ENCODE data around the gene P2RX3.

P2RX3 gene

GRCh38 chr11:57414612-57415212, 76.6 kb downstream of the P2RX3 start:
- Mint-ChIP-seq H3K27ac (peak overlapping the region; percentile 58), H3K4me1 (ENCODE audit: low read depth) (peaks cover 75% of the 10 kb centered on the region), H3K36me3 (ENCODE audit: low read depth) (peaks cover 88% of the 10 kb centered on the region), H3K27me3 (no peaks in the 10 kb centered on the region), H3K4me3 (peak overlapping the region; percentile 0), H3K9me3 (no peaks in the 10 kb centered on the region)

DNA sequence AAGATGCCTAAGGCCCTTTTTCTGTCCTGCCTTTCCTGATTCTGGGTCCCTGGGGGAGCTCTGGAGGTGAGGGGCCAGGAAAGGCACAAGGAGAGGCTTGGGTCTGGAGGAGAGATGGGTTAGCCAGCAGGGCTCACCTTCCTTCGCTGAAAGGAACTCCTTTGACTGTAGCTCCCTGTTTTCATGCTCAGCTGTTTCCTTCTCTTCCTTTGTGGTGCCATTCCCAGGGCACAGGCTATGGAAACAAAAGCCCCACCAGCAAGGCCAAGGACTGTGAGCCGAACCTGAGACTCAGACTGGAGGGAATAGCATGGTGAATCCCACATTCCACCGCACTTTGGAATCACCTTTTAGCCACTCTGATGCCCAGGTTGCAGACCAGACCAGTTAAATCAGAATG, 78.3 kb downstream of the P2RX3 start:
- H3K27me3 Mint-ChIP-seq, result no peaks in the 10 kb centered on the region
- no peaks in the 10 kb centered on the region for H3K9me3 Mint-ChIP-seq
- H3K4me1 Mint-ChIP-seq (ENCODE audit: low read depth), result peaks cover 75% of the 10 kb centered on the region
- no peak overlapping the region for H3K27ac Mint-ChIP-seq
- peaks cover 91% of the 10 kb centered on the region for H3K36me3 Mint-ChIP-seq (ENCODE audit: low read depth)
- H3K4me3 Mint-ChIP-seq, result no peak overlapping the region

DNA sequence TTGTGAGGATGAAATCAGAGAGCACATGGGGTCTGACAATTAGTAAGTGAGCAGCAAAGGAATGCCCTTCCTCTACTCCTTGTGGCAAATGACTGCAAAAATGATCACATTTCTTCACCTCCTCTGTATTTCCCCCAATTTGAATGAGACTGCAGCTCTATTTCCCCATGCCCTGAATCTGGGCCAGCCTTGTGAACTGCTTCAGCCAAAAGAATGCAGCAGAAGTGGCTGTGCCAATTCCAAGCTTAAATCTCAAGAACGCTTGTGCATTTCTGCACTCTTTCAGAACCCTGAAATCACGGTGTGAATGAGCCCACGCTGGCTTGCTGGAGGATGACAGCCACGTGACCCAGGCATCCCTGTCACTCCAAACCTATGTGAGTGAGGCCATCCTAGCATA, 78.9 kb downstream of the P2RX3 start:
- Mint-ChIP-seq H3K36me3 (ENCODE audit: low read depth) (peaks cover 91% of the 10 kb centered on the region), H3K9me3 (no peaks in the 10 kb centered on the region), H3K4me3 (no peak overlapping the region), H3K27ac (peak overlapping the region; percentile 58), H3K4me1 (ENCODE audit: low read depth) (peaks cover 76% of the 10 kb centered on the region), H3K27me3 (no peaks in the 10 kb centered on the region)

DNA sequence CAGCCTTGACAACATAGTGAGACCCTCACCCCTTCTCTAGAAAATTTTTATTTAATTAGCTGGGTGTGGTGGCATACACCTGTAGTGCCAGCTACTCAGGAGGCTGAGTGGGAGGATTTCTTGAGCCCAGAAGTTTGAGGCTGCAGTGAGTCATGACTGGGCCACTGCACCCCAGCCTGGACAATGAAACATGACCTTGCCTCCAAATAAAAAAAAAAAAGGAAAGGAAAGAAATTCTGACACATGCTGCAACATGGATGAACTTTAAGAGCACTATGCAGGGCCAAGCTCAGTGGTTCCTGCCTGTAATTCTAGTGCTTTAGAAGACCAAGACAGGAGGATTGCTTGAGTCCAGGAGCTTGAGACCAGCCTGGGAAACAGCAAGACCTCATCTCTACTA, 80.0 kb downstream of the P2RX3 start:
- H3K27me3 Mint-ChIP-seq, result no peaks in the 10 kb centered on the region
- H3K27ac Mint-ChIP-seq, result peak overlapping the region; percentile 36
- H3K4me1 Mint-ChIP-seq (ENCODE audit: low read depth), result peaks cover 81% of the 10 kb centered on the region
- H3K9me3 Mint-ChIP-seq, result no peaks in the 10 kb centered on the region
- no peak overlapping the region for H3K4me3 Mint-ChIP-seq
- H3K36me3 Mint-ChIP-seq (ENCODE audit: low read depth), result peaks cover 94% of the 10 kb centered on the region

- no peaks in the 10 kb centered on the region for H3K9me3 Mint-ChIP-seq
- H3K4me1 Mint-ChIP-seq (ENCODE audit: low read depth), result peaks cover 81% of the 10 kb centered on the region
- H3K27me3 Mint-ChIP-seq, result no peaks in the 10 kb centered on the region
- peaks cover 94% of the 10 kb centered on the region for H3K36me3 Mint-ChIP-seq (ENCODE audit: low read depth)
- no peak overlapping the region for H3K4me3 Mint-ChIP-seq
- peak overlapping the region; percentile 55 for H3K27ac Mint-ChIP-seq
Observed at GRCh38 chr11:57419146-57419545, 81.0 kb downstream of the P2RX3 start.

DNA sequence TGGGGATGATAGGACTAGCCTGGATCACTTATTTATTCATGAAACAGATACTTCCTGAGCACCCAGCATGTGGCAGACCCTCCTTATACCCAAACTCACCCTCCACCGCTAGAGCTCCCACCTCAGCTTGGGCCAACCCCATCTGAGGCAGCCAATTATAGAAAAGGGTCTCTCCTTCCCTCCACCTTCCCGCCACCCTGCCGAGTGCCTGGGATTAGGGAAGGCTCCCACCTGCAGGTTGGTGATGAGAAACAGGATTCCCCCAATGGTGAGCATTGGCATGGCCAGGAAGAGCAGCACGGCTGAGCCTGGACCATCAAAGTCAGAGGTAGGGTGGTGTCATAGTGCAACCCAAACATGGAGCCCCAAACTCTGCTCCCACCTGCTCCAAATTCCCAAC, 82.9 kb downstream of the P2RX3 start:
- peaks cover 94% of the 10 kb centered on the region for H3K36me3 Mint-ChIP-seq (ENCODE audit: low read depth)
- H3K9me3 Mint-ChIP-seq, result no peaks in the 10 kb centered on the region
- H3K27ac Mint-ChIP-seq, result no peak overlapping the region
- no peak overlapping the region for H3K4me3 Mint-ChIP-seq
- no peaks in the 10 kb centered on the region for H3K27me3 Mint-ChIP-seq
- H3K4me1 Mint-ChIP-seq (ENCODE audit: low read depth), result peaks cover 79% of the 10 kb centered on the region

DNA sequence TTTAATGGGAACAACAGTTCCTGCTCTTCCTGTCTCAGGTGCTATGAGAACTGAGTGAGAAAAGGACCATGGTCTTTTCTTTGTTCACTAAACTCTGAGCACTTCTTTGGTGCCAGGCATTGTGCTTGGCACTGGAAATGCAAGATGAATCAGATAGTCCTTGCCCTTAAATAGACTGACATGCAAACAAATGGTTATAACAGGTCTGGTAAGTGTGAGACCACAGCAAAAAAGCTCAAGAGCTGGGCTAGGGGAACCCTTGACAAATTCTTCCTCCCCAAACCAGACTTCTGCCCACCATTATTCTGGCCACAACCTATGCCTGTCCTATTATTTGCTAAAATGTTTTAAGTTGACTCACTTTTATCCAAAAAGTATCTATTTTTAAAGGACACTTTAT, 83.7 kb downstream of the P2RX3 start:
- H3K4me3 Mint-ChIP-seq, result peak overlapping the region; percentile 96
- no peaks in the 10 kb centered on the region for H3K27me3 Mint-ChIP-seq
- H3K9me3 Mint-ChIP-seq, result no peaks in the 10 kb centered on the region
- H3K36me3 Mint-ChIP-seq (ENCODE audit: low read depth), result peaks cover 93% of the 10 kb centered on the region
- H3K27ac Mint-ChIP-seq, result no peak overlapping the region
- H3K4me1 Mint-ChIP-seq (ENCODE audit: low read depth), result peaks cover 76% of the 10 kb centered on the region

Data from stimulated activated naive CD8-positive, alpha-beta T cell treated with anti-CD3 and anti-CD28 coated beads, Interleukin-15, Interleukin-2, amounts not matched to agents 100 ng/mL and 50 ng/mL, for 24 hours (primary cell).